GM18909 (cell line): ENCODE measurements around the gene PARN.

Experiments
- ATAC-seq: cut with Tn5 transposase; IDR thresholded peaks from one replicate; pipeline ENCODE4 v1.9.1; 2021; ENCODE audit warnings: mild to moderate bottlenecking; ENCODE audit not compliant: unreplicated experiment, poor library complexity

PARN gene

DNA sequence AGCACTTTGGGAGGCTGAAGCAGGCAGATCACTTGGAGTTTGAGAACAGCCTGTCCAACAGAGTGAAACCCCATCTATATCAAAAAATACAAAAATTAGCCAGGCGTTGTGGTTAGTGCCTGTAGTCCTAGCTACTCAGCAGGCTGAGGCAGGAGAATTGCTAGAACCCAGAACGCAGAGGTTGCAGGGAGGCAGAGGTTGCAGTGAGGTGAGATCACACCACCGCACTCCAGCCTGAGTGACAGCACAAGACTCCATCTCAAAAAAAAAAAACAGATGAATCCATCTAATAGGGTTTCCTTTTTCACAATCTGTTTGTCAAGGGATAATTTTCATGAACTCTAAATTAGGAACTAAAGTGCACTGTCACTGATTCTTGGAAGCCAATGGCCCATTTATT lies 99.0 kb downstream of the PARN start:
- no peak for ATAC-seq

DNA sequence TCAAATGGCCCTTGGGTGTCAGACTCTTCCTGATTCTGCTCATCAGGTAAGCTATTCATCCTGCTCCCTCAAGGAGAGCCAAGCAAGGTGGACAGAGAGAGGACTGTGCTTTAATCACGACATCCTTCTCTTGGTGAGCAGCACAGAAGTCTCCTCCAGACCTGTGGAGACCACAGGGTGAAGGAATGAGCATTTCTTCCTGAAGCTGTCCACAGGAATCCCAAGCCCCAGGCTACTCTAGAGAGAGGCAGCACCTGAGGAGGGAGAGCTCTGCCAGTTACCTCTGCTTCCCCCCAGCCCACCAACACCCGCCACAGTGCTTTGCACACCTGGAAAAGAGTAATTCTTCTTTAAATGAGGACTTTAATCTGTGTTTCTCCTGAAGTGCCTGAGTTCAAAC lies 100.0 kb downstream of the PARN start:
- ATAC-seq, result no peak

DNA sequence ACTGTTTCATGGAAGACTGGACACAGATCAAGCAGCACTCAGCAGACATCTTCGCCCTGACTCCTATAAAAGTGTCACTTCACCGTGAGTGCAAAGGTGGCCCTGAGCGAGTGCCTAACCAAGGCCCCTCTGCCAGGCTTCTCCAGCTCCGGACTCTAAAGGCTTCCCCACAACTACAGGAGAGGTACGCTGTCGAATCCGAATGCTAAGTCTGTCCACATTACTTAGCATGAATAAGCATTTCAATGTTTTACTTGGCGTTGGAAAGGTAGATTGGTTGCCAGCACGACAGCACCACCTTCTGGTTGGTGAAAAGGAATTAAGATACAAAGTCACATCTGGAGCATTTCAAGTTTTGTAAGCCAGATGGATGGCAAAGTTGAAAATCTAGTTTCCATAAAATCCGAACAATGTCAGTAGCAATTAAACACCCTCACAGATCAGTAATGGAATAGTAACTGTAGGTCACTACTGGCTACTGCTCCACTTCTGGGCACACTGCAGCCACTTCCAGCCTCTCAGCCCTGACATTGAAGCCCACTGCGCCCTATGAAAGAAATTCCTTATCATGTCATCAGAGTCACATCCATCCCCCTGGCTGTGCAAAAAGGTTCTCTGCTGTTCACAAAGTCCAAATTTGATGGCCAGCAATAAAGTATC lies 100.9 kb downstream of the PARN start:
- ATAC-seq, result no peak

DNA sequence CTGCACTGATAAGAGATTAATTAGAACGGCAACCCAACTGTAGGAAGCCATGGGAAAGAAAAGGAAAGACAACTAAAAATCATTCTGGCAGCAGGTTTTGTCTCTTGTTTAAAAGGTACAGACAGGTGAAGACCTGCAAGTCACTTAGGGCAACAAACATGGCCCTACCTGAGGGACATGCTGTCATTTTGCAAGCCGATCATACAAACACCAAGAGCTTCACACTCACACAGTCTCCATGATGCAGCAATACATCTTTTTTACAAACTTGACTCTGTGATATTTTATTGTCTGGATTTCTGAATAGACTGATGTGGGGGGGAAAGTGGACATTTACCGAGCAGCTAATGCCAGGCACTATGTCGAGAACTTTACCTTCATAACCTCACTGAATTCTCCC lies 101.8 kb downstream of the PARN start:
- ATAC-seq, result no peak

DNA sequence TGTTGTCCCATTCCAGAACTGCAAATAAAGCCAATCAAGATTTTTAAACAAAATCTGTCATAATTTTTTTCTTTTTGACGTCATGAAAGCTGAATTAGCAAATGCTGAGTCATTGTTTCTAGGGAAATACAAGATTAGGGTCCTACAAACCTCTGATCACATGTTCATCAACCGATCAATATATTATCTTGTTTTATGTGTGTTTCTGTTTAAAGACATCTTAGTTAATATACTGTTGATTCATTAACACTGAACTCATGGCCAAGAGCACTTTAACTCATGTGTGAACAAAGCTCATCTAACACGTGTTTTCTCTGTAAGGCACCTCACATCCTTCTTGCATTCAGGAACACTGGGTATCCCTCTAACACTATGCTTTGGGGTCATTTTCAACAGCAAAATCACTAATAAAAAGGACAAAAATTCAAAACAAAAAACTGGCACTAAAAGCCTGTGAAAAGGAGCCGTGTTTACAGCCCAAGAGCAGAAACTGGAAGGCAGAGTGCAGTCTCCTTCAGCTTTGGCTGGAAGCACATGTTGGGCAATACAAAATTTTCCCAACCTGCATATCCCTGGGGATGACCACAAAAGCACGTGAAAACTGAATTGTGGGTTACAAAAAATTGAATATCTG lies 102.5 kb downstream of the PARN start:
- ATAC-seq, result no peak

DNA sequence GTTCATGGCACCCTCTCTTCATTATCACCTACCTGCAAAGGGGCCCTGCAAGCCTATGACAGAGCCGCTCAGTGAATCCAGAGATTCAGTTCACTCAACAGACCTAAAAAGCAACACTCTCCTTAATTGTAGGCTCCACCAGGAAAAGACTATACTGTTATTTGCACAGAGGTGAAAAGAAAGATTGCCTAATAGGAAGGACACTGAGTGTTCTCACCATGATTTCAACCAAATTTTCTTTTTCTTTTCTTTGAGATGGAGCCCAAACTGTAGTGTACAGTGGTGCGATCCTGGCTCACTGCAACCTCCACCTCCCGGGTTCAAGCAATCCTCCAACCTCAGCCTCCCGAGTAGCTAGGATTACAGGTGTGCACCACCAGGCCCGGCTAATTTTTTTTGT lies 104.5 kb downstream of the PARN start:
- no peak for ATAC-seq

DNA sequence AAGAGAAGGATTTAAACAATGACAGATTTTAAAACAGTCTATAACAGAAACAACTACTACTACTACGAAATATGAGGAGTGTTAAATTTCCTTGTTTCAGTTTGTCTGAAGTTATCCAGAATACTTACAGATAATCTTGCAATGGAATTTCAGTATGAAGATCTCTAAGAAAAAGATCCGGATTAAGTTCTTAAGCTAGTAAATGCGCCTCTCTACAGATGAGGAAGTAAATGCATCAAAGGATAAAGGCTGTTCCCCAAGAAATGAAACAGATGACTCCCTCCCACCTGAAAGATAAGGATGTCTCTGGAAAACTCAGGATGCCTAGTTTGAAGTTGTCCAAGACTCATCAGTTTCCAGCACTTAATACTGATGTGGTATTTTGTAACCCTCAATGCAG lies 105.1 kb downstream of the PARN start:
- ATAC-seq, result no peak

DNA sequence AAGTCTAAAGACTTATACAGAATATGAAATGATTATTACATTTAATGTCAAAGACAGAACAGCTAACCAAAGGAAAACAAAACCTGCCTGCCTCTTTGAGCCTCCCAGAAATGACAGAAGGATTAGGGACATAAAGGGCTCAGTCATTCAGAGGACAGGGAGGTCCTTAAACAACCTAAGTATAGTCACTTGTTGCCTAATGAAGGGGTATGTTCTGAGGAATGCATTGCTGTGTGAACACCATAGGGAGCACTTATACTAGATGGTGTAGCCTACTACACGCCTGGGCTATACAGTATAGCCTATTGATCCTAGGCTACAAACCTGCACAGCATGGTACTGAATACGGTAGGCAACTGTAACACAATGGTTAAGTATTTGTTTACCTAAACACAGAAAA lies 106.4 kb downstream of the PARN start:
- no peak for ATAC-seq

DNA sequence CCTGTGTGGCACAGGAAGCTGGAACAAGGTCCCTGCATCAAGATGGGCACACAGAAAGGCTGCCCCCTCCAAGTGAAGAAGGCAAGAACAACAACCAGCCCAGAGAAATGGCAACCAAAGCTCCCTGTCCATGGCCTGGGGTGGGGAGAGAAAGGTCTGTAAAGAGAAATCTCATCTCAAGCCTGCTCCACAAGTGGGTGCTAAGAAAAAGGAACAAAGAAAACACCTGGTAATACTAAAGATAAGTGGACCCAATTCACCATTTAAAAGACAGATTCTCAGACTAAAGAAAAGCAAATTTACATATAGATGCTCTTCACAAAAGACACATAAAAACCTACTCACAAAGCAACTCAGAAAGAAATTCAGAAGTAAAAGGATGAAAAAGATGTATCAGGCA lies 107.4 kb downstream of the PARN start:
- no peak for ATAC-seq

DNA sequence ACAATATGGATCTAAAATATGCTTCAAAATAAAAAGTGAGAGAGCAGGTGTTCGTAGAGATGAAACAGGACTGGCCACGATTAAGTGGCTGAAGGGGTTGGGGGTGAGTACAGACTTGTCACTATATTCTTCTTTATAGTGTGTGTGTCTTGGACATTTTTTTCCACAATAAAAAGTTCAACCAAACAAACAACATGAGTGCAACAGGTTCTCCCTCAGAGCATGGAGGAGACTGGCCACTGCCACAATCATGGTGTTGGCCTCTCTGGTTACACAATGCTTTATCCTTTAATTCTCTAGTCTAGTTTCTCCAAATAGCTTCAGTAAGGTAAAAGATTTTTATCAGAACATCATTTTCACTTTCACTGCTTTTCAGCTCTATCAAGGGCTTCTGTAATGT lies 109.3 kb downstream of the PARN start:
- no peak for ATAC-seq

DNA sequence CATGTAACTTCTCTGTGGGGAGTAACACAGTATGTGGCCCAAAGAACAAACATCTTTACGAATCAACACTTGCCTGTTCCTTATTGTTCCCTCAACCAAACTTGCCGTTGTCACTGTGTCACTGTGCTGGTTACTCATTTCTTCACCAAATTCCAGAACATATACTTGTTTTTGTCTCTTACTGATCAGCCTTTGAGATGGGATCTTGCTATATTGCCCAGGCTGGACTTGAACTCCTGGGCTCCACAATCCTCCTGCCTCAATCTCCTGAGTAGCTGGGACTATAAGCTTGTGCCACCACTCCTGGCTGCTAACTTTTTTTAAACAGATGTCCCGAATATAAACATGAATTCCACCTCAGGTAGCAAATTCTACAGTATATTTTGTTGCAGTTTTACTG lies 115.1 kb downstream of the PARN start:
- ATAC-seq, result no peak

DNA sequence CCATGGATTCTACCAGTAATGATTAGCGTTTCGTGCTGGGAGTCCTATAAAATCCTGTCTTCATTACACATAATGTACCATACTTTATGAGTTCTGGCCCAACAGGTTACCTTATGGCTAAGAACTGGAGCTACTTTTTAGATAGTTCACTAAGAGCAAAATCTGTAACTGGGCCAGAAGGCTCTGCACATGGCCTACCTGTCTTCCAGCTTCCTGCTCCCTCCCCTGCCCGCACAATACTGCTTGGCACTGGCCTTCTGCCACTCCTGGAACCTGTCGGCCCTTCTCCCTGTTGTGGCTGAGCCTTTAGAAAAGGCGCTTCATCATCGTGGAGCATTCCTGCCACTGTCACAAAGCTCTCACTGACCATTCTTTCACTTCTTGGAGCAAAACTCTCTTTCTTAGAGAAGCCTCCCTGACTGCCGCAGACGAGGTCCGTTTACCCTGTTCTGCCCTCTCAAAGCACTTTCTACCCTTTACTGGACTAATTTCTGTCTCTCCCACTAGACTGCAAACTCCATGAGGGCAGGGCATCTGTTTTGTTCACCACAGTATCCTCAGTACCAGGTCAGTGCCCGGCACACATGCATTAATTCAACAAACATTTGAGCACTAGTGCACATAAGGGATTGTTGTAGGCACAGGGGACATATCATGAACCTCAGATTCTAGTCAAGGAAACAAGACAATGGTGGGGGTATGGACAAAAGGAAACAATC lies 116.5 kb downstream of the PARN start:
- no peak for ATAC-seq

DNA sequence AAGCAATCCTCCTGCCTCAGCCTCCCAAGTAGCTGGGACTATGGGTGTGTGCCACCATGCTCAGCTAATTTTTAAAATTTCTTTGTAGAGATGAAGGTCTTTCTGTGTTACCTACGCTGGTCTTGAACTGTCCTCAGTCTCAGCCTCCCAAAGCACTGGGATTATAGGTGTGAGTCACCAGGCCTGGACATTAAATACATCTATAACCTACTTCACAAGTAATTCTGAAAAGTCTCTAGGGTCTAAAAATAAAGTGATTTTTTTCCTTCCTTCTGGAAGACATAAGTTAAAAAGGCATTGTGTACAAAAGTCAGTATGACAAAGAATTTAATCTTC lies 118.3 kb downstream of the PARN start:
- ATAC-seq, result no peak

DNA sequence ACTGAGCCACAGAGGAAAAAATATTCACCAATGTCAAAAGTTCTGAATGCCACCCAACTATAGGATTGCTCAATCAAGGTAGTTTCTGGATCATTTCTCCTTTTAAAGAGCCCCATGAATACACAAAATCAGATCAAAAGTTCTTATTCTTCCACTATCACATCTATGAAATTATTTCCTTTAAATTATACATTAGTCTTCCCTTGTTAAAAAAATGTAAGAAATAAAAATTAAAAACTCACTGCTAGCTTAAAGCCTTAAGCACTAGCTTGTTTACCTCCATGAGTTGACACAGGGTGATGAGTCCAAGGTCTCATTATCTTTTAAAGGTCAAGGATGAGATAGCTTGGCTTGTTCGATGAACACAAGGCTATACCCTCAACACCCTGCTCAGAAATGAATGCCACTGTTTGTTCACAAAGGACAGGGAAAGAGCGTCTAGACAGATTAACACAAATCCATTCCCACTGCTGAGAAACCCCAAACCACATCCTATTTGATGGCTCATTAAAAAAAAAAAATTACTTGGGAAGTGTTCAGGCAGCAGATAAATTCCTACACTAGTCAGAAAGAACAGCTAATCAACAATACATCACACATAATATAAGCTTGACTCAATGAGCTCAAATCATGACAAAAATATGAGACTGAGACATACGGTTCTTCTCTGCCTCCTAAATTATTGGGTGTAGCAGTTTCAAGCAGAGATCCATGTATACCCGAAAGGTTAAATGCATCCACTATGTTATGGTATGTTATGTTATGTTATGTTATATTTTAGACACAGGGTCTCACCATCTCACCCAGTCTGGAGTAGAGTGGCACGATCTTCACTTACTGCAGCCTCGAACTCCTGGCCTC lies 118.9 kb downstream of the PARN start:
- ATAC-seq, result no peak

DNA sequence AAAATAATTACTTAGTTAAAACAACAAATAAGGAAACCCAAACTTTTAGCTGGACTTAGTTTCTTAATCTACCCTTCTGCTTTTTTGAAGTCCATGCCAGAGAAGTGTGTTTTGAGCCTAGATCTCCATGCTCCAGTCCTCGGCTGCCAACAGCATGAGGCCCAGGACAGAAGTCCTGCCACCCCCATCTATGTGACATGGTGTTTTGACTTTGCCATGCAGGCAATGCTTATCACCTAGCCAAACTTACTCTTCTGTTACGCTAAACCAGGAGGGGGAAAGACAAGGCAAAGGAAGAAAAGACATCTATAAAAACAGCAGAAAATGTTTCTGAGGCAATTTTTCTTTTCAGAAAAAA lies 119.5 kb downstream of the PARN start:
- ATAC-seq, result no peak

DNA sequence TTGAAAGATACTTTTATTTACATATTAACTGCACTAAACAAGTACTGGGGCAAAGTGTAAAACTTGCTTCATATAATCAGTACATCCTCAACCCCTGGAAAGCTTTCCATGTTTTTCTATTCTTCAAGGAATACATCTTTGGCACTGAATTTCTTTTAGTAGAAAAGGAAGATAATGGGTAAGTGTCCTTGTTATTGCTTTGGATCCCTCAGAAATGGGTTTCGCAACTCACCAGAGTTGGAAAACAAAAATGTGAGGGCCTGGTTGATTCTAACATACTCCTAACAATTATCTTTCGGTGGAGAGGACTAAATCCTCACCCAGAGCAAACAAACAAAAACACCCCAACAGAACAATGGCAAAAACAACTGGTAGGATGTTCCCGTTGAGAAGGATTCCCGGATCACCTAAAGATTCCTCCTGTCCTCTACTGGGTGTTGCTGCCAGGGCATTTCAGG lies 120.4 kb downstream of the PARN start:
- ATAC-seq, result no peak

DNA sequence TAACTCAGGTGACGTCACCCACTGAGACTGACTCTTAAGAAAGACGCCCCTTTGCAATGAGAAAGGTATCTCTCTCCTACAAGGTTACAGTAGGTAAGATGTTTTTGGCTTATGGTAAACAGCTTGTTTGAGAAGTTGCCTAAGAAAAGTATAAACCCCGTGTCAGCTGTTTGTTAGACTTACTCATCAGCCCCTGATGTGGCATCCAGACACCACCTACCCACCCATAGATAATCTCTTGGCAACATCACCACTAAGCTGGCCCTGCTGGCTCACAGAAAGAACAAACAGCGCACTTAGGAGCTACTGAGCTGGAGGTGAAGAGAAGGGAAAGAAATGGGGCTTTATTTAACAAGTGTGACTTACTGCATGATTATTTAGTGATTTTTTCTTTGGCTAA lies 121.0 kb downstream of the PARN start:
- ATAC-seq, result no peak

DNA sequence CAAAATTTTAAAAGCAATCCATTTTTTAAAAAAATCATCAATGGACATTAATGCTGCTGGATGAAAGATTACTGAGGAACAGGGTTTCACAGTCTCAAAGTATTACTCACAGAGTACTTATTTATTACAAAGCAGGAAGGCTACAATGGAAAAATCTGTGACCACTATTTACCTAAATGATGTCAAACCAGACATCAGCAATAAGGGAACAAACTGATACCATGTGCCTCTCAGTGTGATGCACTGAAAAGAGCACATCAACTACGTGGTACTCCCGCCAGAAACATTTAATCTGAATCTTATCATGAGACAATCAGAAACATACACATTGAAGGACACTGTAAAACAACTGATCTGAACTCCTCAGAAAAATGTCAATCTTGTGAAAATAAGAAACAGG lies 124.2 kb downstream of the PARN start:
- no peak for ATAC-seq

DNA sequence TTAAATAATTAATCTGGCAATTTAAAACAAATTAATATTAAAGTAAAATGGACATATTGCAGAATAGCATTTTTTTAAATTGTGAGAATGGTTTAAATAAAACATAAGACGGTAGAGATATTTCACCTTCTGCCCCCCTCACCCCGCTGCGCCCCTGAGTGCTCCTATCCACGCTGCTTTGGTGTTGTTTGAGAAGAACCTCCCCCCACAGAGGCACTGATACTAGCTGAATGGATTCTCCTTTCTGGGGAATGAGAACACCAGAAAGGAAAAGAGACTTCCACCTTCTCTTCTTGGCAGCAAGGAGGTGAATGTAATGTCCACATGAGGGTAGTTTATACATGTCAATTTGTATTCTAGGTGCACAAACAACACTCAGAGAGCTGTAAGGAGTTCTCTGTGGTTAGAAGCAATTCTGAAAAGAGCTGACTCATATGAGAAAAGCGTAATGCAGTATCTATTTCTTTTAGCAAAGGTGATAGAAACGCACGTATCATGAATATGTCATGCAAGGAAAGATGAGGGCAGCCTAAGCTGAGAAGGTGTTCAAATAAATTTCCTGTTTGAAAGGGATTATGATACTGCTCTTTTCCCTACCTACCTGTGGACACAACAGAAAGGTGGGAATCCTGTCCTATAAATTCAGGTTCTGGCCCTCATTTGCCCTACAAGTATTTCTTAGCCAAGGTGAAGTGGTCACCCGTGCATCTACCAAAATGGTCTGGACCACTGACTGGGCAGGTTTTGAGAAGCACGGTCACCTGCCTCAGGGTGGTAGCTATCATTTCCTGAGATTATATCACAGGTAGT lies 126.9 kb downstream of the PARN start:
- peak; percentile 65 for ATAC-seq

DNA sequence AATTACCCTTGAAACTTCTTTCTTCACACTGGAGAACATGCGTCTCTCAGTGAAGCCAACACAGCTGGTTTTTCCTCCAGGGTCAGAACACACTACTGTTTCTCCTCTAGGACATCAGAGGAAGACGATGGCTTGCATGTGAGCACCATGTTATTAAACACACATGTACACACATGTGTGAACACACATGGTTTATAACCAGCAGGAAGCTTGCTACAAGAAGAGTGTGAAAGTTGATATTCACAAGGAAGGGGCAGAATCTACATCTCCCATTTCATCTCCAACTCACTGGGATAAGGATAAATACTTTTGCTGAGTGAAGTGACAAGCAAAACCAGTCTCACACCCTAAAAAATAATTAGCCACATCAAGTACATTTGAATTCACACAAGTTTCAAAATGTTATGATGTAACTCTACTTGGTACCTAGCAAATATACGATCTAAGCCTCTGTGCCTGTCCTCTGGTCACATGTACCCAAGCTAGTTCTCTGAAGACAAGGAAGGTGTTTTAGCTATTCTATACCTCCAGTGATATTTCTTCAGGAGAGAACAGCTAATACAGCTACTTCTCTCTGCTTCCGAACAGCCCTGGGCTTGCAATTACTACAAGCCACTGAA lies 127.7 kb downstream of the PARN start:
- ATAC-seq, result no peak
